HepG2 (cell line): ENCODE data around the gene SOHLH2. TPM values are rescaled to one million over a fixed set of nuclear protein-coding genes. Genes with fewer than 3 reads are reported as not detected.

Experiments used
- ATAC-seq: fragments of 200-7000 bp; cut with Tn5 transposase; 3 replicates; pipeline ENCODE4 v1.9.1; 2020; ENCODE audit warnings: mild to moderate bottlenecking, moderate library complexity
- BruUV-seq: library from RNA; stranded (reverse); fragments of 400-500 nt; replicated peaks from 2 replicates; lab custom pipeline; 2021; lab: Mats Ljungman, UMichigan
- CTCF ChIA-PET: fragments of 300-600 bp; formaldehyde crosslinking; extraction: SDS; loops from one replicate; lab custom pipeline; 2021; ENCODE audit warnings: low total read pairs, inconsistent platforms, low intra/inter-chr PET ratio; lab: Yijun Ruan, JAX
- POLR2A ChIA-PET: fragments of 350-600 bp; sonication (Branson Sonifier 250); formaldehyde crosslinking; loops from one replicate; lab custom pipeline; 2020; ENCODE audit warnings: antibody characterized with exemption, inconsistent platforms; lab: Yijun Ruan, JAX
- DNase-seq: peaks from one replicate; pipeline ENCODE4 v3.0.0-alpha.2; 2015; ENCODE audit warnings: low spot score
- FAIRE-seq: peaks from 3 replicates; lab custom pipeline; 2011; peaks lifted over from hg19 to GRCh38; lab: Jason Lieb, UNC
- H2AFZ ChIP-seq: one replicate; pipeline ENCODE4 v1.6.1; 2011; ENCODE audit warnings: low read length, inconsistent platforms
- H3K27ac ChIP-seq: fragments of 300-600 bp; 3 replicates; pipeline ENCODE4 v1.8.0; 2011; ENCODE audit warnings: mixed run types, mild to moderate bottlenecking, mixed read lengths, low read length, inconsistent platforms; ENCODE audit not compliant: insufficient read depth; ENCODE audit errors: extremely low read length
- H3K27me3 ChIP-seq, 2 experiments: fragments of 200-600 bp in 1 of 2; 2 replicates in 1 of 2; 3 replicates in 1 of 2; pipeline versions ENCODE4 v1.6.0 to v1.8.0; 2011; ENCODE audit warnings: low read length in 2 of 2, mild to moderate bottlenecking in 2 of 2, moderate library complexity in 2 of 2, inconsistent platforms in 1 of 2; ENCODE audit not compliant: insufficient read depth in 2 of 2, control insufficient read depth in 1 of 2
- H3K36me3 ChIP-seq, 2 experiments: fragments of 200-600 bp in 1 of 2; replicated peaks in 1 of 2; 2 replicates in 1 of 2; 3 replicates in 1 of 2; pipeline versions ENCODE4 v1.5.1 to v1.8.0; 2011; ENCODE audit warnings: low read length in 2 of 2, inconsistent platforms in 1 of 2; ENCODE audit not compliant: insufficient read depth in 2 of 2, control insufficient read depth in 1 of 2
- H3K4me1 ChIP-seq: 2 replicates; pipeline ENCODE4 v1.5.1; 2012; ENCODE audit warnings: low read length, inconsistent platforms; ENCODE audit not compliant: insufficient read depth
- H3K4me2 ChIP-seq: 2 replicates; pipeline ENCODE4 v1.6.0; 2011; ENCODE audit warnings: low read depth, low read length, inconsistent platforms
- H3K4me3 ChIP-seq, 3 experiments: fragments of 200-600 bp in 1 of 3; sonication (generic), shearing (Covaris generic) in 1 of 3; replicated peaks in 1 of 3; 2 replicates each; pipeline ENCODE4 v1.5.1; 2011 to 2016; ENCODE audit warnings: low read length in 3 of 3, inconsistent platforms in 2 of 3, low read depth in 2 of 3, mild to moderate bottlenecking in 2 of 3, control low read depth in 1 of 3, mixed read lengths in 1 of 3; ENCODE audit not compliant: insufficient read depth in 1 of 3
- H3K79me2 ChIP-seq: one replicate; pipeline ENCODE4 v1.6.1; 2011; ENCODE audit warnings: low read length, inconsistent platforms; ENCODE audit not compliant: insufficient read depth
- H3K9ac ChIP-seq: 2 replicates; pipeline ENCODE4 v1.6.0; 2011; ENCODE audit warnings: mild to moderate bottlenecking, low read depth, low read length, inconsistent platforms; ENCODE audit not compliant: insufficient read depth
- H3K9me3 ChIP-seq: 2 replicates; pipeline ENCODE4 v1.5.1; 2012; ENCODE audit warnings: mild to moderate bottlenecking, low read length
- H4K20me1 ChIP-seq: 2 replicates; pipeline ENCODE4 v1.6.0; 2011; ENCODE audit warnings: inconsistent platforms, mild to moderate bottlenecking, low read length, moderate library complexity; ENCODE audit not compliant: insufficient read depth
- FOXO1 ChIP-seq: sonication (generic); formaldehyde crosslinking; IDR thresholded peaks from 2 replicates; pipeline ENCODE4 v1.4.0; 2020; ENCODE audit warnings: missing genetic modification reagents
- HNRNPUL1 ChIP-seq: fragments of 200-400 bp; formaldehyde crosslinking; IDR thresholded peaks from 2 replicates; pipeline ENCODE4 v1.6.1; 2017; ENCODE audit warnings: low read depth, mild to moderate bottlenecking, low read length, moderate library complexity
- ISX ChIP-seq: sonication (generic); formaldehyde crosslinking; conservative IDR thresholded peaks from 2 replicates; pipeline ENCODE4 v1.5.0; 2020; ENCODE audit warnings: missing genetic modification reagents
- KLF12 ChIP-seq: sonication (generic); formaldehyde crosslinking; IDR thresholded peaks from 2 replicates; pipeline ENCODE4 v1.4.0; 2020; ENCODE audit warnings: missing genetic modification reagents, borderline replicate concordance
- PHB2 ChIP-seq: fragments of 450-650 bp; IDR thresholded peaks from 2 replicates; pipeline ENCODE4 v1.6.1; 2018; ENCODE audit not compliant: partially characterized antibody
- PITX1 ChIP-seq: sonication (generic); formaldehyde crosslinking; IDR thresholded peaks from 2 replicates; pipeline ENCODE4 v1.5.1; 2020; ENCODE audit warnings: mild to moderate bottlenecking, missing genetic modification reagents
- RFXAP ChIP-seq: sonication (generic); formaldehyde crosslinking; IDR thresholded peaks from 2 replicates; pipeline ENCODE4 v1.4.0; 2020; ENCODE audit warnings: missing genetic modification reagents, borderline replicate concordance
- SOX6 ChIP-seq, 2 experiments: fragments of 450-650 bp in 1 of 2; sonication (generic) in 1 of 2; formaldehyde crosslinking in 1 of 2; IDR thresholded peaks; 2 replicates each; pipeline versions ENCODE4 v1.4.0 to v1.6.1; 2017 to 2020; ENCODE audit warnings: antibody characterized with exemption in 1 of 2, mild to moderate bottlenecking in 1 of 2, missing genetic modification reagents in 1 of 2
- ZBTB14 ChIP-seq: sonication (generic); formaldehyde crosslinking; IDR thresholded peaks from 2 replicates; pipeline ENCODE4 v1.4.0; 2020; ENCODE audit warnings: missing genetic modification reagents
- ZMAT3 ChIP-seq: sonication (generic); formaldehyde crosslinking; conservative IDR thresholded peaks from 2 replicates; pipeline ENCODE4 v1.7.0; 2021; ENCODE audit warnings: missing genetic modification reagents
- ZNF30 ChIP-seq: sonication (generic); formaldehyde crosslinking; IDR thresholded peaks from 2 replicates; pipeline ENCODE4 v1.5.0; 2020; ENCODE audit warnings: mild to moderate bottlenecking, missing genetic modification reagents
- ZNF562 ChIP-seq: sonication (generic); formaldehyde crosslinking; IDR thresholded peaks from 2 replicates; pipeline ENCODE4 v1.8.0; 2022; ENCODE audit warnings: missing genetic modification reagents, borderline replicate concordance
- WGBS: methylation state at CpG from one replicate; pipeline ENCODE4 v1.1.6; 2017; ENCODE audit warnings: low lambda C conversion rate; 5-methylcytosine and 5-hydroxymethylcytosine counted together
- in situ Hi-C: cut with HindIII; loops from 2 replicates; pipeline ENCODE4 v1.10.0; 2017; ENCODE audit warnings: low pct_unique_long_range_greater_than_20kb; ENCODE audit not compliant: extremely low pct_ligation_motif_present
- intact Hi-C: fragments of 100-400 bp; cut with micrococcal nuclease; formaldehyde crosslinking; loops from one replicate; pipeline ENCODE4 v1.10.0; 2022; ENCODE audit not compliant: unreplicated experiment
- polyA plus RNA-seq, 8 experiments: library from polyadenylated mRNA; depleted of rRNA in 3 of 8; stranded (reverse) in 7 of 8; unstranded in 1 of 8; fragments of >200 nt; fragmentation: Illumina TruSeq in 4 of 8; extraction: Trizol in 4 of 8; gene quantifications; 2 replicates each; pipeline versions ENCODE4 v1.2.1 to v1.2.3, GENCODE V29; 2011 to 2016; ENCODE audit warnings: low read depth in 4 of 8, missing spikeins in 1 of 8, mixed read lengths in 1 of 8; ENCODE audit not compliant: insufficient read depth in 1 of 8
- total RNA-seq, 5 experiments: library from RNA; depleted of rRNA; stranded (reverse); fragments of >200 nt; fragmentation: Illumina TruSeq; extraction: Trizol; gene quantifications; 2 replicates each; pipeline ENCODE4 v1.2.3, GENCODE V29; 2016; ENCODE audit warnings: low read depth in 1 of 5
- TF ChIP-seq, protein P1 (sequence below): sonication (generic); formaldehyde crosslinking; IDR thresholded peaks from 2 replicates; pipeline ENCODE4 v1.4.0; 2020; ENCODE audit warnings: low read depth, mild to moderate bottlenecking, missing genetic modification reagents
- TF ChIP-seq, protein P2 (sequence below): sonication (generic); formaldehyde crosslinking; IDR thresholded peaks from 2 replicates; pipeline ENCODE4 v1.5.0; 2020; ENCODE audit warnings: missing genetic modification reagents

SOHLH2 gene
- total and polyA plus RNA-seq, 2 of the 13 experiments (the other 11 are each of a cell fraction or from before 2014, with no cell fraction given) = not detected

DNA sequence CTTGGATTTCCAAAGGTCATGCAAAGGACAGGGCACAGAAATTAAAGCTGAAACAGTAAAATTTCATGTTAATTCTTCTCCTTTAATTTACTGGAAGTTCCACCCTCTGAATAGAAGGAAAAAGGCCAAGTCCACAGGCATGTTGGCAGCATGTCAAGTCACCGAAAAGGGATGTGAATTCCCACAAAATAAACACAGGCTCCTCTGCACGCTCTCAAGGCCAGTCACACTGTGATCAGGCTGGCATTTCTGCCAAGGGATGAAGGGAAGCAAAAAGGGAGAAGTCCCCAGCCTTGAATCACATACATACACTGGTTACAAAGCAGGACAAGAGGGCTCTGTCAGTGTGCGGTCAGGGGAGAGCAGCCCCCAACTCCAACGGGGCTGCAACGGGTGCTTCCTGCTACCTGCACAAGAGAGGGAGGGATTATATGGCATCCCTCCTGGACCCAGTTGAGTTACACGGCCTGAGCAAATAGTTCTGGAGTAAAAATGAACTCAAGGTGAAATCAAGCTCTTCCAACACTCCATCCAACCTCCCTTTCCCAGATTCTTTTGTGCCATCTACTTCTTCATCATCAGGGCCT, 90.0 kb downstream of the SOHLH2 start:
- intact Hi-C loops = no loop called here
- H3K4me1 ChIP-seq = no peaks in the 10 kb centered on the region
- TF ChIP-seq PITX1 (CRISPR knock-in tag) (no peak), PHB2 (no peak), FOXO1 (CRISPR knock-in tag) (no peak), RFXAP (no peak), SOX6 (IDR thresholded peaks at IDR 0.05) (no peak), SOX6 (CRISPR knock-in tag; IDR thresholded peaks at IDR 0.05) (no peak), ZMAT3 (CRISPR knock-in tag) (no peak), ZBTB14 (CRISPR knock-in tag) (no peak), ISX (CRISPR knock-in tag) (no peak), ZNF562 (CRISPR knock-in tag) (no peak), KLF12 (CRISPR knock-in tag) (no peak), HNRNPUL1 (no peak), ZNF30 (CRISPR knock-in tag) (no peak)
- TF ChIP-seq, protein P1, sequence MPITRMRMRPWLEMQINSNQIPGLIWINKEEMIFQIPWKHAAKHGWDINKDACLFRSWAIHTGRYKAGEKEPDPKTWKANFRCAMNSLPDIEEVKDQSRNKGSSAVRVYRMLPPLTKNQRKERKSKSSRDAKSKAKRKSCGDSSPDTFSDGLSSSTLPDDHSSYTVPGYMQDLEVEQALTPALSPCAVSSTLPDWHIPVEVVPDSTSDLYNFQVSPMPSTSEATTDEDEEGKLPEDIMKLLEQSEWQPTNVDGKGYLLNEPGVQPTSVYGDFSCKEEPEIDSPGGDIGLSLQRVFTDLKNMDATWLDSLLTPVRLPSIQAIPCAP (CRISPR knock-in tag) = no peak
- TF ChIP-seq, protein P2, sequence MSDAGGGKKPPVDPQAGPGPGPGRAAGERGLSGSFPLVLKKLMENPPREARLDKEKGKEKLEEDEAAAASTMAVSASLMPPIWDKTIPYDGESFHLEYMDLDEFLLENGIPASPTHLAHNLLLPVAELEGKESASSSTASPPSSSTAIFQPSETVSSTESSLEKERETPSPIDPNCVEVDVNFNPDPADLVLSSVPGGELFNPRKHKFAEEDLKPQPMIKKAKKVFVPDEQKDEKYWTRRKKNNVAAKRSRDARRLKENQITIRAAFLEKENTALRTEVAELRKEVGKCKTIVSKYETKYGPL (CRISPR knock-in tag) = no peak
- 31% methylated on average over 5 of the region's 6 CpGs for WGBS
- H3K4me2 ChIP-seq = no peak overlapping the region
- H2AFZ ChIP-seq = no peak overlapping the region
- H3K36me3 ChIP-seq = no peaks in the 10 kb centered on the region
- H3K27ac ChIP-seq = no peak overlapping the region
- no peaks in the 10 kb centered on the region for H3K79me2 ChIP-seq
- H3K27me3 ChIP-seq = peaks cover 0 to 6% of the 10 kb centered on the region in 2 experiments; a peak in 2 of 5 replicates
- DNase-seq = no peak
- no peaks in the 10 kb centered on the region for H3K9me3 ChIP-seq
- POLR2A ChIA-PET = no interaction called here
- no peak for FAIRE-seq
- CTCF ChIA-PET = no interaction called here
- in situ Hi-C loops = no loop called here
- ATAC-seq = no peak
- no peak overlapping the region for H3K4me3 ChIP-seq
- BruUV-seq = no TSS peak
- no peaks in the 10 kb centered on the region for H4K20me1 ChIP-seq
- no peak overlapping the region for H3K9ac ChIP-seq

Other genes with a start within 250 kb of the SOHLH2 start
- gene DCLK1, start 83.2 kb downstream of the SOHLH2 start, total RNA-seq (2016; rRNA removed; fragmentation: Illumina TruSeq; extraction: Trizol) = not detected in 2 replicates
- gene DCLK1, start 83.2 kb downstream of the SOHLH2 start, polyA plus RNA-seq (2011; rRNA removed) = not detected in 2 replicates
- 0.33 and 0.38 TPM in 2 replicates for gene CCDC169, start 83.3 kb upstream of the SOHLH2 start, total RNA-seq (2016; rRNA removed; fragmentation: Illumina TruSeq; extraction: Trizol)
- gene CCDC169, start 83.3 kb upstream of the SOHLH2 start, polyA plus RNA-seq (2011; rRNA removed) = 0.25 and 0.27 TPM in 2 replicates
- 28.8 and 48.6 TPM in 2 replicates for gene SPART, start 131.8 kb upstream of the SOHLH2 start, total RNA-seq (2016; rRNA removed; fragmentation: Illumina TruSeq; extraction: Trizol)
- gene SPART, start 131.8 kb upstream of the SOHLH2 start, polyA plus RNA-seq (2011; rRNA removed) = 7.4 and 8.9 TPM in 2 replicates
- not detected in 2 replicates for gene CCNA1, start 217.9 kb upstream of the SOHLH2 start, total RNA-seq (2016; rRNA removed; fragmentation: Illumina TruSeq; extraction: Trizol)
- not detected in 2 replicates for gene CCNA1, start 217.9 kb upstream of the SOHLH2 start, polyA plus RNA-seq (2011; rRNA removed)